Erythroblast (primary cell): Measurements from ENCODE around the gene PLCH1.

Source experiments
- GATA1 ChIP-seq: IDR thresholded peaks from 2 replicates; pipeline ENCODE4 v1.6.1; 2011; ENCODE audit warnings: low read depth, mild to moderate bottlenecking, control low read depth, low read length, moderate library complexity
- POLR2A ChIP-seq: IDR thresholded peaks from 2 replicates; pipeline ENCODE4 v1.6.1; 2011; ENCODE audit warnings: mild to moderate bottlenecking, low read length

GRCh38 chr3:155362808-155363689 lies 381.8 kb downstream of the PLCH1 start:
- TF ChIP-seq POLR2A (no peak), GATA1 (no peak)
